Sigmoid colon (tissue), 7 donors: ENCODE measurements around the gene XYLT1. TPM values are rescaled to one million over a fixed set of nuclear protein-coding genes. Genes with fewer than 3 reads are reported as not detected.

ENCODE experiments used
- DNase-seq: peaks from one replicate; pipeline ENCODE4 v3.0.0-alpha.2; 2019
- H3K27ac ChIP-seq, 4 donors: fragments of 200-600 bp; sonication (generic); one replicate each; pipeline ENCODE4 v1.5.1; 2016 to 2019; ENCODE audit warnings: mild to moderate bottlenecking in 1 of 4
- H3K27me3 ChIP-seq, 3 donors: fragments of 200-600 bp; sonication (generic); one replicate each; pipeline ENCODE4 v1.5.1; 2019; ENCODE audit warnings: mild to moderate bottlenecking in 1 of 3
- H3K36me3 ChIP-seq, 4 donors: fragments of 200-600 bp; sonication (generic); one replicate each; pipeline ENCODE4 v1.5.1; 2016 to 2019
- H3K4me1 ChIP-seq, 4 donors: fragments of 200-600 bp; sonication (generic); one replicate each; pipeline ENCODE4 v1.5.1; 2017 to 2019
- H3K4me3 ChIP-seq, 4 donors: fragments of 200-600 bp; sonication (generic); one replicate each; pipeline ENCODE4 v1.5.1; 2017 to 2019; ENCODE audit warnings: mild to moderate bottlenecking in 2 of 4, moderate library complexity in 1 of 4
- H3K9me3 ChIP-seq, 4 donors: fragments of 200-600 bp in 3 of 4; sonication (generic) in 3 of 4; one replicate each; pipeline versions ENCODE4 v1.5.1 to v1.6.1; 2013 to 2019
- CTCF ChIP-seq, 4 experiments: fragments of 450-650 bp in 3 of 4; fragments of 200-600 bp in 1 of 4; IDR thresholded peaks; one replicate each; pipeline ENCODE4 v1.5.1; 2016 to 2019; ENCODE audit warnings: antibody characterized with exemption in 4 of 4, mild to moderate bottlenecking in 3 of 4, moderate library complexity in 2 of 4
- EP300 ChIP-seq, 4 donors: sonication (generic); formaldehyde crosslinking; IDR thresholded peaks; one replicate each; pipeline ENCODE4 v1.6.1; 2017; ENCODE audit warnings: antibody characterized with exemption in 4 of 4
- POLR2A ChIP-seq, 2 donors: fragments of 450-650 bp; IDR thresholded peaks; one replicate each; pipeline ENCODE4 v1.6.1; 2016; ENCODE audit warnings: antibody characterized with exemption in 2 of 2, mild to moderate bottlenecking in 2 of 2, moderate library complexity in 2 of 2
- POLR2AphosphoS5 ChIP-seq, 4 donors: sonication (generic); formaldehyde crosslinking; IDR thresholded peaks; one replicate each; pipeline ENCODE4 v1.6.1; 2017; ENCODE audit warnings: antibody characterized with exemption in 4 of 4
- WGBS, 2 donors: extraction: QIAGEN DNeasy Blood & Tissue Kit; methylation state at CpG; one replicate each; pipeline ENCODE4 v1.1.7; 2013; 5-methylcytosine and 5-hydroxymethylcytosine counted together
- intact Hi-C: fragments of 100-400 bp; cut with DNase I; formaldehyde crosslinking; loops from one replicate; pipeline ENCODE4 v1.15.1; 2023
- polyA plus RNA-seq, 3 donors: library from polyadenylated mRNA; stranded (reverse); fragments of 200-250 nt; gene quantifications; one replicate each; pipeline ENCODE4 v1.2.3, GENCODE V29; 2013
- total RNA-seq, 4 donors: library from RNA; depleted of rRNA; stranded (reverse); fragments of >200 nt; gene quantifications; one replicate each; pipeline ENCODE4 v1.1.0, GENCODE V29; 2016
- donor health status: healthy with polysubstance abuse.
- donor health status: Bipolar disorder and iron deficiency.
- donor health status: healthy.

XYLT1 gene
- total and polyA plus RNA-seq, 7 donors = 0.60 to 33.2 (median 23.0) TPM

- no peak for DNase-seq
- 92% methylated on average over 7 of the region's 7 CpGs for WGBS, 2 donors
- no peaks in the 10 kb centered on the region for H3K9me3 ChIP-seq
- H3K27ac ChIP-seq = no peak overlapping the region
- no peaks in the 10 kb centered on the region for H3K27me3 ChIP-seq
- peaks cover 0 to 2% (median 0%) of the 10 kb centered on the region in 4 donors for H3K36me3 ChIP-seq
- H3K4me1 ChIP-seq = no peaks in the 10 kb centered on the region
- TF ChIP-seq POLR2AphosphoS5 (IDR thresholded peaks at IDR 0.05) (no peak), EP300 (IDR thresholded peaks at IDR 0.05) (no peak), CTCF (IDR thresholded peaks at IDR 0.05) (no peak), POLR2A (IDR thresholded peaks at IDR 0.05) (no peak)
- intact Hi-C loops = no loop called here
- no peak overlapping the region for H3K4me3 ChIP-seq
Observed at GRCh38 chr16:17152311-17152710, 318.4 kb downstream of the XYLT1 start.

GRCh38 chr16:17151335-17151734 is 319.4 kb downstream of the XYLT1 start:
- Histone ChIP-seq H3K36me3 (no peaks in the 10 kb centered on the region), H3K9me3 (no peaks in the 10 kb centered on the region), H3K4me1 (no peaks in the 10 kb centered on the region), H3K4me3 (no peak overlapping the region), H3K27me3 (no peaks in the 10 kb centered on the region), H3K27ac (no peak overlapping the region)
- WGBS, 2 donors = 88 to 98% methylated on average over 5 of the region's 5 CpGs
- no peak for DNase-seq
- intact Hi-C loops = no loop called here
- TF ChIP-seq POLR2AphosphoS5 (IDR thresholded peaks at IDR 0.05) = no peak
- no peak for TF ChIP-seq CTCF (IDR thresholded peaks at IDR 0.05)
- TF ChIP-seq EP300 (IDR thresholded peaks at IDR 0.05) = no peak
- TF ChIP-seq POLR2A (IDR thresholded peaks at IDR 0.05) = no peak

- Histone ChIP-seq H3K4me1 (no peaks in the 10 kb centered on the region), H3K9me3 (no peaks in the 10 kb centered on the region), H3K27ac (no peak overlapping the region), H3K4me3 (no peak overlapping the region), H3K36me3 (no peaks in the 10 kb centered on the region), H3K27me3 (no peaks in the 10 kb centered on the region)
- intact Hi-C loops = no loop called here
- no peak for TF ChIP-seq EP300 (IDR thresholded peaks at IDR 0.05)
- 93 to 97% methylated on average over 7 of the region's 7 CpGs for WGBS, 2 donors
- no peak for DNase-seq
Observed at GRCh38 chr16:17149904-17150483, 320.8 kb downstream of the XYLT1 start.

- WGBS, 2 donors = 95 to 97% methylated on average over 3 of the region's 3 CpGs
- DNase-seq = no peak
- Histone ChIP-seq H3K27ac (no peak overlapping the region), H3K4me1 (no peaks in the 10 kb centered on the region), H3K27me3 (no peaks in the 10 kb centered on the region), H3K4me3 (no peak overlapping the region), H3K36me3 (no peaks in the 10 kb centered on the region), H3K9me3 (no peaks in the 10 kb centered on the region)
- TF ChIP-seq EP300 (IDR thresholded peaks at IDR 0.05) (no peak), POLR2A (IDR thresholded peaks at IDR 0.05) (no peak), CTCF (IDR thresholded peaks at IDR 0.05) (no peak), POLR2AphosphoS5 (IDR thresholded peaks at IDR 0.05) (no peak)
- intact Hi-C loops = no loop called here
Observed at GRCh38 chr16:17147942-17148341, 322.8 kb downstream of the XYLT1 start.

- peaks cover 0 to 13% (median 1%) of the 10 kb centered on the region in 4 donors for H3K36me3 ChIP-seq
- no peak for TF ChIP-seq POLR2AphosphoS5 (IDR thresholded peaks at IDR 0.05)
- no peak for TF ChIP-seq POLR2A (IDR thresholded peaks at IDR 0.05)
- no peak for TF ChIP-seq EP300 (IDR thresholded peaks at IDR 0.05)
- TF ChIP-seq CTCF (IDR thresholded peaks at IDR 0.05) = no peak
- H3K9me3 ChIP-seq = no peaks in the 10 kb centered on the region
- H3K27ac ChIP-seq = no peak overlapping the region
- H3K4me1 ChIP-seq = no peaks in the 10 kb centered on the region
- 96 to 98% methylated on average over 2 of the region's 2 CpGs for WGBS, 2 donors
- no peak overlapping the region for H3K4me3 ChIP-seq
- no peaks in the 10 kb centered on the region for H3K27me3 ChIP-seq
- intact Hi-C loops = no loop called here
- no peak for DNase-seq
Observed at GRCh38 chr16:17145029-17145428, 325.7 kb downstream of the XYLT1 start.
